HS-5 (cell line): ENCODE results near the gene MAP1LC3B2.

Source experiments
- DNase-seq: peaks from one replicate; pipeline ENCODE4 v3.0.0-alpha.2; 2012; ENCODE audit warnings: low read depth

MAP1LC3B2 gene

DNA sequence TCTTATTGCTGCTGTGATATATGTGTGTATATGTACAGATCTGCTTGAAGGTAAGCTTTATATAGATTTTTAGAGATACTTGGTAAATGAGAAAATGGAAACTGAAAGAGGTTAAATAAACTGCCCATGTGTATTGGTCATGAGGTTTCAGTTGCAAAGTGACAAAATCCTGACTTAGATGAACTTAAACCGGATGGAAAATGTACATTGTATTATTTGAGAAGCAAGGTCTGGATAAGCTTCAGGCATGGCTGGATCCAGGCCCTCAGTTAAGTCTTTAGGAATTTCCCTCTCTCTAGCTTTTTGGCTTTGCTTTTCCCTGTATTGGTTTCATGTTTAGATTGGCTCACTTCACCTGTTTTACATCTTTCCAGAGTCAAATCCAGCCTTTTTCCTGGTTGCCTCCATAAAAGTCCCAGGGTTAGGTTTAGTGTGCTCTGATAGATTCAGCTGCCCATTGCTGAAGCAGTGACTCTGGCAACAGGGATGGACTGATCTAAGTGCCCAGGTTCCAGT, 21.0 kb upstream of the MAP1LC3B2 start:
- DNase-seq = no peak

DNA sequence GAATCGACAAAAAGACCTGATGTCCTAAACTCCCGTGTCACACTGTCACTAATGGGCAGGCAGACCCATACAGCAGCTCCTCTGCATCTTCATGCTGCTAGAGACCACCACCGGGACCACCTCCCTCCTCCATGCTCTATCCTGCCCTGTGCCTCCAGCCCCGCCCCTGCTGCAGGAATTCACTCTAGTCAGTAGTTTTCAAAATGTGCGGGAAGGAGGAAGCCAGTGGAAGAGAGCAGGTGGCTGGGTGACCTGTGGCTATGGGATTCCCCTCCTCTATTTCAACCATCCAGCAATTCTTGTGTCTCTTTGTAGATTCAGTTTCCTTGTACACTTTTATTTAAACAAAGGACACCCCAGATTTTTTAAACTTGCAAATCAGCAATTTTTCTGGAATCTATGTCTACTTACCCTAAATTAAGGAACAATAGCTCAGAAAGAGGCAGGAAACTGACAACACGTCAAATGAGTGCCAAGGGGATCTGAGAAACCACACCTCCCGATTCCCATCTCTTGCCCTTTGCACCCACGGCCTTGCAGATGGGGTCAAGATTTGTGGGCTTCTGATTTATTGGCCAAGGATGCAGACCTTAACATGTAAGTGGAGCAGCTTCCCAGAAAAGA, 20.4 kb upstream of the MAP1LC3B2 start:
- DNase-seq = no peak

DNA sequence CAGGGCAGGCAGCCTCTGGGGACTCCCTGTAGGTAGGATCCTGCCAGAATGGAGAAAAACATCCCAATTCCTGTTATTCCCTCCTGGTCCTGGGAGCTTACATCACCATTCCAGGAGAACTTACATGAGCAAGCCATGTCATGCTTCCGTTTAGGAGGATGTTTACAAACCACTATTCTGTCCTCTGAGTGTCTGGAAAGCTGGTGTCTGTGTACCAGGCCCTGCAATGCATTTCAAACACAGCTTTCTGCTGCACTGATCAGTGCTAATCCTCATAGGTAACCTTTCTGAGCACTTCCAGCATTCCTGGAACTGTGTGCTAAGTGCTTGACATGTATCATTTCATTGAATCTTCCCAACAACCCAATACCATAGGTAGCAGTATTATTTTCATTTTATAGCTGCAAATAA, 19.8 kb upstream of the MAP1LC3B2 start:
- DNase-seq = no peak

DNA sequence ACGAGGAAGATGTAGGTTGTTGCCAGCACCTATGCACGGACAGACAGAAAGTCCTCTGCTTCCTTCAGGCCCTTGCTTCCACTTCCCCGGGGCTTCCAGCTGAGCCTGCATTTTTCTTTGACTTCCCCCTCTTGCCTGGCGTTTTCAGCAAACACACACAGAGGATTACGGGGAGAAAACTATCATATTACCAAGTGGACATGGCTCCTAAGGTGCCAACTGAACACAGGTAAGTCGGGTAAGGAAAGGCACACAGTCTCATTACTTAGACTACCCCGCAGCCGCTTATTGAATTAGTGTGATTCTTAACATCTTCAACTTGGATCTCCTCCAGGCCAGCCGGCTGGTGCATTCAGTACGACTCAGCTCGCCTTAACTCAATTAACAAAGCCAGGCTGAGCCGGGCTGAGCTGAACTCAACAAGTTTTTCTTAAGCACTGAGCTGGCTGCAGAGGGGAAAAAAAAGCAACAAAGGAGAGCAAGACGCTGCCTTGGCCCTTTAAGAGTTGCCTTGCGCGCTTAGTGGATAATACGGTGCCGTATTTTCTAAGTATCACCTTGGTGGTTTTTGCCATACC, 19.2 kb upstream of the MAP1LC3B2 start:
- no peak for DNase-seq

DNA sequence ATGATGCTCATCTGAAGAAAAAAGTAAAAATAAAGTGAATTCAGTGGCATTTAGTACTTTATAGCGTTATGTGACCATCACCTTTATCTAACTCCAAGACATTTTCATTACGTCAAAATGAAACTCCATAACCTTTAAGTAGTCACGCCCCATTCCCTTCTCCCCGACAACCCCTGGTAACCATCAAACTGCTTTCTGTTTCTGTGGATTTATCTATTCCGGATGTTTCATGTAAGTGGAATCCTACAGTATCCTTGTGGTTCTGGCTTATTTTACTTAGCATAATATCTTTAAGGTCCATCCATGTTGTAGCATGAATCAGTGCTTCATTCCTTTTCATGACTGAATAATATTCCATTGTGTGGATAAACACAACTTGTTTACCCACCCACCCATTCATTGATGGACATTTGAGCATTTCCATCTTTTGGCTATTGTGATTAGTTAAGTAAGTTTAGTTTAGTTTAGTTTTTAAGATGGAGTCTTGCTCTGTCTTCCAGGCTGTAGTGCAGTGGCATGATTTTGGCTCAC, 18.5 kb upstream of the MAP1LC3B2 start:
- no peak for DNase-seq

DNA sequence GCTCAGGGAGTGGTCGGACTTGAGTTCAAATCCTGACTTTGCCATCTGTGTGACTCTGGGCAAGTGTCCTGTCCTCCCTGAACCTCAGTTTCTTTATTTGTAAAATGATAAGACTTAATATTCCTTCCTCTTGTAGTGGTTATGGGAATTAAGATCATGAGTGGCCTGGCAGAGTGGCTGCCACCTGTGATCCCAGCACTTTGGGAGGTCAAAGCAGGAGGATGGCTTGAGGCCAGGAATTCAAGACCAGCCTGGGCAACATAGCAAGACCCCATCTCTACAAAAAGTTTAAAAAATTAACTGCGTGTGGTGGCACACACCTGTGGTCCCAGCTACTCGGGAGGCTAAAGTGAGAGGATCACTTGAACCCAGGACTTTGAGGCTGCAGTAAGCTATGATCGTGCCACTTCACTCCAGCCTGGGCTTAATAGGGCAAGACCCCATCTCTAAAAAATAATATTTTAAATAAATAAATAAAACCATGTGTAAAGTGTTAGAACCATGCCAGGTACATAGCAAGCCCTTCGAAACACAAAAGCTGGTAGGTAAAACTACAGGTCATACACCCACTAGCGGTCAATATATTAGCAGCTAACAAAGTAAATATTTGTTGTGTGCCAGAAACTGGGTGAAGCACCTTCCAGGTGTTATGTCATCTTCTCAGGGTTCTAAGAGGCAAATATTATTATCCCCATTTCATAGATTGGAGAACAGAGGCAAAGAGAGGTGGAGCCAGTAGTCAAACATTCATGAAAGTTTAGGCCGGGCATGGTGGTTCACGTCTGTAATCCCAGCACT, 17.4 kb upstream of the MAP1LC3B2 start:
- DNase-seq = no peak

DNA sequence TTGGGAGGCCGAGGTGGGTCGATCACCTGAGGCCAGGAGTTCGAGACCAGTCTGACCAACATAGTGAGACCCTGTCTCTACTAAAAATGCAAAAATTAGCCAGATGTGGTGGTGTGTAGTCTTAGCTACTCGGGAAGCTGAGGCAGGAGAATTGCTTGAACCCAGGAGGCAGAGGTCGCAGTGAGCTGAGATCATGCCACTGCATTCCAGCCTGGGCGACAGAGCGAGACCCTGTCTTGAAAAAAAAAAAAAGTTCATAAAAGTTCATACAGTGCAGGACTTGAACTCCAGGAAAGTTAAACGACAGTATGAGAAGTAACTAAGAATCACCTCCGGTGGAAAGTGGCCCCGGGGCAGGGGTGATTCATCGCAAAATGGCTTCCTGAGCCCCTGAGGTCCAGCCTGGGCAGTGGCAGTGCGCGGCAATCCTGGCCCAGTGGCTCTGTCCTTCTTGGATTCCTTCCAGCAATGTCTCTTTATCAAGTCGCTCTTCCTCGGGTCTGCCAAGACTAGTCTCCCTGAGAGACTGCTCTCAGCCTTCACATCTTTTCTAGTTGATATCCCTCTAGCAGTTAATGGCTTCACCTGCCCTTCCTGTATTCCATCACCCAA, 16.7 kb upstream of the MAP1LC3B2 start:
- no peak for DNase-seq

DNA sequence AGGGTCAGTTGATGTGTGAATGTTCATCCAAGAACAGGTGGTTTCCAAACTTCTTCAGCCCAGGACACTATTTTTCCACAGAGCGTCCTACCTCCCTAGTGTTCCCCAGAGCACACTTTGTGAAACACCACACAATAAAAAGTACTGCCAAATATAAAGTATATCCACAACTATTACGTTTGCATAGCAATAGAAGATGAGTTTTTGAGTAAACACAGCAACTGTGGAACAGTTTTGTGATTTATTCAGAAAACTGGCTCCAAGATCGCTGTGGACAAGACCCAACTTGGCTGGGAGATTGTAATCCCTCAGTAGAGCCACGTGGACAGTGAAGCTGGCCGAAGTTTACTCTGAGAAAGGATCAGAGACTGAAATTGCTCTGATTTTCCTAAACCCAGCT, 14.5 kb upstream of the MAP1LC3B2 start:
- no peak for DNase-seq

DNA sequence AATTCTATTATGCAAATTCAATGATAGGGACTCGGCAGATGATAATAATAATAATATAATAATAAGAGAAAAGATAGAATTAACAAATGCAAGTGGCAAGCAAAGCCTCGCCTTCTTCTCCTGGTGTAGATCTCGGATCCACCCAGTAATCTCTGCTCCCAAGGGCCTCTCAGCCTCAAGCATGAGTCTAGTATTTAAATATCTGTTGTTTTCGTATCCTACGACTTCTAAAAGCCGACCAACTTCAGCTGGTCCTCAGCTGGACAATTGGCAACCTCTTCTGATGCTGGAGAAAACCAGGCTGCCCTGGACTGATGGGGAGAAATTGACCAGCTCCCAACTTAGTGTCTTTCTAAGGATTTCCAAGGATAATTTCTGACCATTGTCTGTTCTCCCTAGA, 14.0 kb upstream of the MAP1LC3B2 start:
- no peak for DNase-seq

DNA sequence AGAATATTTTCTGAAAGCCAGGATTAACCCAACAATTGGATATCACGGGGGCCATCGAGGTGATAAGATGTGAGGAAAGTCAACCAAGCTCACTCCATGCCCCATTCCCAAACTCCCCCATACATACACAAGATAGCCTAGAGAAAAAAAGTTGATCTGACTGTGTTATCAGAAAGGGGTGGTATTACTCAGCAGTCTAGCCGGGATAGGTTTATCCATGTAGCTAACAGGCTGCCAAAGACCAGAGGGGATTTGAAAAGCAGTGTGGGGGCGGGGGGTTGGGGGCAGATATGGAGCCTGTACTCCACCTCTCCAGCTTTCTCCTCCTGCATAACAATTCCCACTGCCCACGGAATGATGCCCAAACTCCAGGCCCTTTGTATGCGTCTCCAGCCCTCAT, 13.2 kb upstream of the MAP1LC3B2 start:
- no peak for DNase-seq

DNA sequence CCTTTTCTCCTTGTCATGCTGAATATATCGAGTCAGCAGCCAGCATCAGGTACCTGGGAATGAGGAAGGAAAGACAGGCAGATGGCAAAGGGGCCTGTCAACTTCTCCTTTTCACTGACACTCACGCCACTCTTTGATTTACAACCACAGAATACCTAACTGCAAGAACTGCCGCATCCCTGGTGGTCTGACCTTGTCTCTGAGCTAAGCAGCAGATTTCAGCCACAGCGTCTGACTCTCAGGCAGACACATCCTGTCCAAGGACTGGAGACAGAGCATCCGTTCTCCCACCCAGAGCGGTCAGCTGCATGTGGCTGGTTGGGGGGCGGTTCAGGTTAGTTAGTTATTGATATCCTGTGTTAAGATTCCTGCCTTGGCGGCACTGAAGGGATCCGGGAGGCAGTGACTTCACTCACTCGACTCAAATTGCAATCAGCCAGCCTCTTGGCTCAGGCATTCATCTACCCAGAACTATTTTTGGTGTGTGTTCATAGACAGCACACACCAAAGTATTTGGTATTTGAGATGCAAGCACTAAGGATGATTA, 11.2 kb upstream of the MAP1LC3B2 start:
- no peak for DNase-seq

DNA sequence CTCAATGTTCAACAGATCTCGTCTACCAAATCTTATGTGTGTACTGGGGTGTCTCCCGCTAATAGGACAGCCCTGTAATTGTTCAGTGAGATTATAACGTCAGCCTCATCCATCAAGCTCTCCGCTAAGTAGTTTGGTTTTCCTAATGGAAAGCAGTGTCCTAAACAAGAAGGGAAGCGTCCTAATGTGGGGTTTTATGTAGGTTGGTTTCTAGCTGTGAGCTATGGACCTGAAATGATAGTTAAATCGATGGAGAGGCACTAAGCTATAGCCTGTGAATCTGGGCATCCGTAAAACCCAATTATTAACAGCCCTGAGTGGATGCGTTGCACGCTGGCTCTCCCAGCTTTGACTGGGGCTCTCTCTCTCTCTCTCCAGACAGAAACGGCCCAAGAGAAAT, 9.2 kb upstream of the MAP1LC3B2 start:
- no peak for DNase-seq

DNA sequence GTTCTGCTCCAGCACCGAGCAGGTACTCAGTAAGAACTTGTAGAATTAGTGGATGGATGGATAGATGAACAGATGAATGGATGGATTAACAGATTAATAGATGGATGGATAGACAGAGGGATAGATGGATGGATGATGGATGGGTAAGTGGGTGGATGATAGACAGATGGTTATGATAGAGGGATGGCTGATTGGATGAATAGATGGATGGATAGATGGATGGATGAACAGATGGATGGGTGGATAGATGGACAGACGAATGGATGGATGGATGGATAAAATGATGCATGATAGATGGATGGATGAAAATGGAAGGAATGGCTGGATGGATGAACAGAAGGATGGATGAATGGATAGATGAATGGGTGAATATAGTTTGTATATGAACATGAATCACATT, 8.0 kb upstream of the MAP1LC3B2 start:
- DNase-seq = no peak

DNA sequence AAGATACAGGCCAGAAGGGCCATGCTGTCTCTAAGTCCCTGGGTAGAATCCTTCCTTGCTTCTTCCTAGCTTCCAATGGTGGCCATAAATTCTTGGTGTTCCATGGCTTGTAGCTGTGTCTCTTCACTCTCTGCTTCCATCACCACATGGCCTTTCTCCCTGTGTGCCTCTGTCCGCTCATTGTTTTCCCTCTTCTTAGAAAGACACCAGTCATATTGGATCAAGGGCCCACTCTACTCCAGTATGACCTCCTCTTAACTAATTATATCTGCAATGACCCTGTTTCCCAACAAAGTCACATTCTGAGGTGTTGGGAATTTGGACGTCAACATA, 7.6 kb upstream of the MAP1LC3B2 start:
- DNase-seq = no peak

DNA sequence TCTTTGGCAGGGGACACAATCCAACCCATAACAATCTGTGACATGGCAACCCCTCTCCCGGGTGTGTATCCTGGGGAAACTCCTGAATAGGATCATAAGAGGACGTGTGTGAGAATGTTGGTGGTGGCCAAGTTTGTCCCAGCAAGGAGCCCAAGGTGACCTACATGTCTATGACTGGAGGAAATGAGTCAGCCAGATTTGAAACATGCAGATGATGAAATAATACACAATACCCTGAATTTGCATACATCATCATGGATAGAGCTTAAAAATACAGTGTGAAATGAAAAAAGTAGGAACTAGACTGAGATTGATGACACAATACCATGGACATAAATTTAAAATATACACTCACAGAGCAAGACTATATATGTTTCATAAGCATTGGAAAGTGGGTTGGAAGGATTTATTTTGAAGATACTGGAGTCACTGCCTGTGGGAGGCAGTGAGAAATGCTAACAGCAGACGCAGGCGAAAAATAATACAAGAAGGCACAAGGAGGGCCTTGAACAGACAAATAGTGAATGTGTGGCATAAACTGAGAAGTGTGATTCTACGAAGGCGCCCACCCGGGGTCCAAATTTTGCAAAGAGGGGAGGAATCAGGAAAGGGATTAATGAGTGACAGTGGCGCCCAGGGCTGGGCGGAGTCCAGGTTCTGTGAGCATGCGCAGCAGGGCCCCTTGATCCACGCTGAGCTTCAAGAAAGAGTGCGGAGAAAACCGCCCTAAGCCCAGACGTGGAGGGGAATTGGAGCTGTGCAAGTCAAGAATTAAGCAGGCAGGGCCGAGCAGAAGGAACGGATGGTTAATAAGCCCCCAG, 7.0 kb upstream of the MAP1LC3B2 start:
- DNase-seq = no peak

DNA sequence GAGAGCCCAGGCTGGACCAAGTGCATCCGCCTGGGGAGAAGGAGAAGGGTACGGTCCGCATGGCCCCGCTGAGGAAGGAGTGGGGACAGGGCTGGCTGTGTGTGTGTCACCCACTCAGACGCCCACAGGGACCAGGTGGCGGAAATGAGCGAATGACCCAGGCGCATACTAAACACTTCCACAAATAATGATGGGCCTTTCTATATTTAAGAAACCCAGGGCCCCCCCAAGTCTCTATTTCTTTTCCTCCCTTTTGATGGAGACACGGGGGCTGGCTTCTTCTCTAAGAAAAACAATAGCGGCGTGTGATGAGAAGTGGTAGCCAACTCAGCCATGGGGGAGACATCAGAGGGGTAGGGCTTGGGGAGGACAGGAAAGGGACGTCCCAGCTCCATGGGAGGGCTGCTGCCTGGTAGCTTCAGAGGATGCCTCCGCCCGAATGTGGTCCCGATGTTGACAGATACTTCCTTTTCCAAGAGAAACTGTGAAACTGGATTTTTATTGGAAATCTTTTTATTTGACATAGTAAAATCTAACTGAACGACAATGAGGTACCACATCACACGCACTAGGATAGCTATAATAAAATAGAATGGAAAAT, 6.3 kb upstream of the MAP1LC3B2 start:
- no peak for DNase-seq

DNA sequence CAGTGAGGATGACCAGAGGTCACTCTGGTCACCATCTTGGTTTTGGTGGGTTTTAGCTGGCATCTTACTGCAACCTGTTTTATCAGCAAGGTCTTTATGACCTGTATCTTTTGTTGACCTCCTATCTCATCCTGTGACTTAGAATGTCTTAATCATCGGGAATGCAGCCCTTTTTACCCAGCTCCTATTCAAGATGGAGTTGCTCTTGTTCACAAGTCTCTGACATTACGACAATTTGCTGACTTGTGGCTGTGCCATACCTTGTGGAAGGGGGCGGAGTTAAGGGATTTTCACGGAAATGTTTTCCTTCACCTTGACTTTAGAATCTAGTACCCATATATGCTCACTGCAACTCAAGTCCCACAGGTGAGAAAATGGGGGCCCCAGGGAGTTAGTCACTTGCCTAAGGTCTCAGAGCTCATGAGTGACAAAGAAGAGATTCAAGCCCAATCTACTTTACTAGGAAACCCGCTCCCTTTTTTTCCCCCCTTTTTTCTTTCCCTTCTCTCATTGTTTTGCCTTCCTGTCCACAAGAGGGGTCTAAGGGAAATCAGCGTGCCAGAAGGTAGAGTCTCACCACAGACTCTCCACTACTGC, 2.7 kb upstream of the MAP1LC3B2 start:
- DNase-seq = no peak

DNA sequence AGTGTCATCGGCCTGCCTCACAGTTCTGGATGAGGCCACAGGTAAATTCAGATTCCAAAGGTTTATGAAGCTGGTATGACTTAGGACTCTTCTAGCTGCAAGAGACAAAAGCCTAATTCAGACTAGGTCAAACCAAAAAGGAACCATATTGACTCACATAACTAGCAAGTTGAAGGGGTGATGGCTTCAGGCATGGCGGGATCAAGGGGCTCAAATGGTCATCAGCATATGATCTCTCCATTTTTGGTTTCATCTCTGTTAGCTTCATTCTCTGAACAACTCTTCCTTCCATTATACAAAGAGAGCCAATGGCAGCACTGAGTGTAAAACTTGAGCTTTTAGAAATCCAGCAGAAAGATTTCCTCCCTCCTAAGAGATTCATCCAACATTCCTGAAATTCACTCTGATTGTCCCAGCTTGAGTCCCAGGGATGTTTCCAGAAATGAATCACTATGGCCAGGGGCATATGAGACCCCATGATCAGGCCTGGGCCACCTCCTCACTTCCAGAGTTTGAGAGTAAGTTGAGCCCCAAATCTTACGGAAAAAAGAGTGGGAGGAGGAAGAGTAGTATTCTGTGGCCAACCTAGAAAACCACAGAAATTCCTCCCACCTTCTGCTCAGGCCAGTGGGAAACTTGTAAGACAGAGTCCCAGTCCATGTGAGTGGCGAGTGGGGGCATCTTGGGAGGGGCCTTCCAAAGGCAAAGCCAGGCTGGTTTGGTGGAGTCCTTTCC, 2.0 kb upstream of the MAP1LC3B2 start:
- DNase-seq = no peak

DNA sequence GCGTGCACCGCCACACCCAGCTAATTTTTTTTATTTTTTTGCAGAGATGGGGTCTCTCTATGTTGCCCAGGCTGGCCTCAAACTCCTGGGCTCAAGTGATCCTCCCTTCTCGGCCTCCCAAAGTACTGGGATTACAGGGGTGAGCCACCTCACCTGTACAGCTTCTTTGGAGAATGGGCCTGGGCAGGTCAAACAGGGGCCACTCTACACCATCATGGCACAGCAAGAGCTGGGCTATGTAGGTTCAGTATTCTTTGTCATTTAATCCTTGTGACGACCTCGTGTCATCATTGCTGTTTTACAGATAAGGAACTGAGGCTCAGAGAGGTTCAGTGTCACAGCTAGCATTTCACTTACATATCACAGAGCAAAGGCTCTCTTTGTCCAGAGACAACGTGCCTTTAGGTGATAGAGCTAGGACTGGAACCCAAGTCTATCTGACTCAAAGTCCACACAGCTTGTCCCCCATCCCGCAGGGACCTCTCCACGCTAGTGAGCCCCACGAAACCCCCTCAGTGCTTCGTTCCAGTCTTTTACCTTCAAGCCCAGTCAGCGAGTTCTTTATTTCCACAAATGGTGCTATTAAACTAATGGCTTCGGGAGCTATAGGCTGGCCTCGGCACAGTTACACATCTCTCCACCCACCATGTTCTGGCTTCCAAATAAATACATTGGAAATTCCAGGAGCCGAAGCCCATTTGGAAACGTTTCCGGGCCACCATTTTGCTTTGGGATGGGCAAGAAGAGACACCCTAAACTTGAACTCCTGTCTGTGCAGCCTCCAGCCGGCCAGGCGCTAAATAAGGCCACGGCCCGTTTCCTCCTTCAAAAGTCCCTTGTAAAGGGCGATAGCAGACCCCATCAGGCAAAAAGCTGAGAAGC, 660 bp upstream of the MAP1LC3B2 start:
- DNase-seq = no peak
